HG02981 (cell line): ENCODE results near the gene PANX2.

Experiments
- ATAC-seq: cut with Tn5 transposase; IDR thresholded peaks from one replicate; pipeline ENCODE4 v1.9.1; 2021; ENCODE audit warnings: mild to moderate bottlenecking, moderate library complexity; ENCODE audit not compliant: unreplicated experiment

PANX2 gene

GRCh38 chr22:50211147-50211546, 40.6 kb downstream of the PANX2 start:
- no peak for ATAC-seq

- no peak for ATAC-seq
These were observed 42.7 kb downstream of the PANX2 start for GRCh38 chr22:50213263-50213662.

GRCh38 chr22:50215297-50216054, 44.9 kb downstream of the PANX2 start:
- no peak for ATAC-seq

DNA sequence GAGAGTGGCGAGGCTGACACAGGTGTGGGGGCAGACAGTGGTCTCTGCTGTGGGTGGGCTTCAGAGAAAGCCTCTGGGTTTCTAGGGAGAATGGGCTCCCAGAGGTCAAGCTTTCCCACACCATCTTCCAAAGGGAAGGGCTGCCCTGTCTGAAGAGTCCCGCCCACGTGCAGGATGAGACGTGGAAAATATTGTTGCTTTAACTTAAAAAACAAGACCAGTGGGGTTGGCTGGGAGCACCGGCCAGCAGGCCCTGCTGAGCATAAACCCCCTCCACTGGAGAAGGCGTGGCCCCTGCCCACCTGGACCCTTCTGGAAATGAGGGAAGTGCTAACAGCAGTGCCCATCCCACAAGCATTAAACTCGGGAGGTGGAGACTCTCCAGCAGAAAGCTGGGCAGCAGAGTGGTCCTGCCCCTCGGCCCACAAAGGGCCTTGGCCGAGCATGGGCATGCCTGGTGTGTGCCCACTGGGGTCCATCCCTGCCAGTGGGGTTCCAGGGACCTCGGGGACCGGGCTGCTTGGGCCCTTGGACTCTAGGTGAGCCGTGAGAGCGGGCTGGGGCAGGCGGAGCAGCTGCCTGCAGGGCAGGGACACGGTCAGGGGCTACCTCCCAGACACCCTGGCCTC, 45.6 kb downstream of the PANX2 start:
- ATAC-seq: no peak

DNA sequence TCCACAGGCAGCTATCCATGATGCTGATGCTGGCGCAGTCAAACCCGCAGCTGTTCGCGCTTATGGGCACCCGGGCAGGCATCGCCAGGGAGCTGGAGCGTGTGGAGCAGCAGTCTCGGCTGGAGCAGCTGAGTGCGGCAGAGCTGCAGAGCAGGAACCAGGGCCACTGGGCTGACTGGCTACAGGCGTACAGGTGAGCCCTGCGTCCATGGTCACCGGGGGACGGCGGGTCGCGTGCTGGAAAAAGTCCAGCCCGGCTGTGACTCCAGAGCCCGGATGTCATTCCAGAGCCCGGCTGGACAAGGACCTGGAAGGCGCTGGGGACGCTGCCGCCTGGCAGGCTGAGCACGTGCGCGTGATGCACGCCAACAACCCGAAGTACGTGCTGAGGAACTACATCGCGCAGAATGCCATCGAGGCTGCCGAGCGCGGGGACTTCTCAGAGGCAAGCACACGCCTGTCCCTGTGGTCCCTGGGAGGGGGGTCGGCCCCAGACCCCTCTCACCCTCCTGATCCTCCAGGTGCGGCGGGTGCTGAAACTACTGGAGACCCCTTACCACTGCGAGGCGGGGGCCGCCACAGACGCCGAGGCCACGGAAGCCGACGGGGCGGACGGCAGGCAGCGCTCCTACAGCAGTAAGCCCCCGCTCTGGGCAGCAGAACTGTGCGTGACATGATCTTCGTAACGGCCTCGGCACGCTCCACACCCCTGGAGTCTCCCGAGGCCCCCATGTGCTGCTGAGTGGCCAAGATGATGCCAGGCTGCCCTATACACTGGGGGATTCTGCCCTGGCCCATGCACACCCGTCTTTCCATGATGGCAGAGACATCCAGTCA, 46.4 kb downstream of the PANX2 start:
- no peak for ATAC-seq

DNA sequence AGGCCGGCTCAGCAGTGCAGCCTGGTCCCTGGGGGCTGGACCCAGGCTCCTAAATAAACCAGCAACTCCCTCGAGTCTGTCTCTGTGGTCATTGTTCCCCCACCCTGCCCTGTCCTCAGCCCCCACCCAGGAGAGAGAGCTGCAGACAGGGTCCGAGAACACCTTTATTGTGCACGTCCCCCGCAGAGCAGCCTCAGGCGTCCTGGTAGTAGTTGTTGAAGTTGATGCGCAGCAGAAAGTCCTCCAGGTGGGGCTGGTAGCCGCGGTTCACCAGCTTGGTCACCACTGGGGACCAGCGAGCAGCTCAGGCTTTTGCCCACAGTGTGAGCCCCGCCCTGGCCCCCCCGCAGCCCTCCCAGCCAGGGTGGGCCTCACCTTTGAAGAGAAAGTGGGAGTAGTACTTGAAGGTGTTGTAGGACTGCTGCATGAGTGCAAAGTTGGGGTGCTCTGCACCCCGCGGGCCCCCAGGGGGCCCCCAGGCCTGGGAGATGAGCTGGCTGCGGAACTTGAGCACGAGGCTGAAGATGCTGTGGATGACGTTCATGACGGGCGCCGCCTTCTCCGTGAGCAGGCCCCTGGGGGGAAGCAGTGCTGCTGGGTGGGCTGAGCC, 47.1 kb downstream of the PANX2 start:
- no peak for ATAC-seq

GRCh38 chr22:50218153-50218995, 47.8 kb downstream of the PANX2 start:
- ATAC-seq: no peak

GRCh38 chr22:50218996-50219727, 48.6 kb downstream of the PANX2 start:
- no peak for ATAC-seq

DNA sequence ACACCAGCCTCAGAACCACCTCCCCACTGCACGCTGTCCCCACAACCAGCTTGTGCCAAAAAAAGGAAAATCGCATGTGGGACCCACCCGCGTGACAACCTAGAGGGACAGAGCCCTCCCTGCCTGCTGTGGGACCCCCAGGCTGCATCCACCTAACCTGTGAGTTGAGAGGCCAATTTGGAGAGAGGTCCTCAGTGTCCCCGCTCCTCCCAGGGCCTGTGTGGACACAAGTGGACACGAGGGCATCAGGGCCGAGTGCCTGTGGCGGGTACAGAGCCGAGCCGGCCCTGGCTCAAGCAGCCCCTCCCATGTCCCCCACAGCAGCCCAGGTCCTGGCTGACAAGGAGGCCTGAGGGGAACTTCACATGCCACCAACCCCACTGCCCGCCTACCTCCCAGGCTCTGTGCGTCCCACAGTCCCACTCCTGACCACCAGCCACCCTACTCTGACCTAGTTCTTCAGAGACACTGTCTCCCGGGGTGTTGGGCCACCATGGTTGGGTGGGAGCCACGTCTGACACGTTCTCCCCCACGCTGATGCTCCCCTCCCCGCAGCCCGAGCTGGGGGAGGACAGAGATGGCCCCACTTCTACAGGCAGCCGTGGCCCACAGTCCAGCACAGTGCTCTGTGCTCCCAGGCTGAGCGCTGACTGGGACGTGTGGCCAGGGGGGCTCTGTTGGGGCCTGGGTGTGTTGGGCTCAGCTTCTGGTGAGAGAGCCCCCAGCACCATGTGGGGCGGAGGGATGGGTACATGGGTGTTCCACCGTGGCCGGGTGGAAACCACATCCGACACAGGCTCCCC, 49.5 kb downstream of the PANX2 start:
- no peak for ATAC-seq

DNA sequence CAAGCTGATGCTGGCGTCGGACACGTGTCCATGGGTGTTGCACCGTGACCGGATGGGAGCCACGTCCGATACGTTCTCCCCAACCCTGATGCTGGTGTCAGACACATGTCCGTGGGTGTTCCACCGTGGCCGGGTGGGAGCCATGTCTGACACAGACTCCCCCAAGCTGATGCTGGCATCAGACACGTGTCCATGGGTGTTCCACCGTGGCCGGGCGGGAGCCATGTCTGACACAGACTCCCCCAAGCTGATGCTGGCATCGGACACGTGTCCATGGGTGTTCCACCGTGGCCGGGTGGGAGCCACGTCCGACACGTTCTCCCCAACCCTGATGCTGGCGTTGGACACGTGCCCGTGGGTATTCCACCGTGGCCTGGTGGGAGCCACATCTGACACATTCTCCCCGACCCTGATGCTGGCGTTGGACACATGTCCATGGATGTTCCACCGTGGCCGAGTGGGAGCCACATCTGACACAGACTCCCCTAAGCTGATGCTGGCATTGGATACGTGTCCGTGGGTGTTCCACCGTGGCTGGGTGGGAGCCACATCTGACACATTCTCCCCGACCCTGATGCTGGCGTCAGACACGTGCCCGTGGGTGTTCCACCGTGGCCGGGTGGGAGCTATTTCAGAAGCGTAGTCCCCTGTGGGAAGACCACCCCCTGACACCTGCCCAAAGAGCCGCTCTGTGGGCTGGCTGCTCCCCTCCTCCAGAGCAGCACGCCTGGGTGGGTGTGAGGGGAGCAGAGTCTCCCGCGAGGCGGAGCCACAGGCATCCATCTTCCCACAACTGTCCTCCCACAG, 50.3 kb downstream of the PANX2 start:
- no peak for ATAC-seq

- no peak for ATAC-seq
These were observed 51.1 kb downstream of the PANX2 start for GRCh38 chr22:50221410-50222300.

- ATAC-seq: no peak
These were observed 52.0 kb downstream of the PANX2 start for GRCh38 chr22:50222508-50222907.

- no peak for ATAC-seq
These were observed 53.5 kb downstream of the PANX2 start for GRCh38 chr22:50224071-50224470.

DNA sequence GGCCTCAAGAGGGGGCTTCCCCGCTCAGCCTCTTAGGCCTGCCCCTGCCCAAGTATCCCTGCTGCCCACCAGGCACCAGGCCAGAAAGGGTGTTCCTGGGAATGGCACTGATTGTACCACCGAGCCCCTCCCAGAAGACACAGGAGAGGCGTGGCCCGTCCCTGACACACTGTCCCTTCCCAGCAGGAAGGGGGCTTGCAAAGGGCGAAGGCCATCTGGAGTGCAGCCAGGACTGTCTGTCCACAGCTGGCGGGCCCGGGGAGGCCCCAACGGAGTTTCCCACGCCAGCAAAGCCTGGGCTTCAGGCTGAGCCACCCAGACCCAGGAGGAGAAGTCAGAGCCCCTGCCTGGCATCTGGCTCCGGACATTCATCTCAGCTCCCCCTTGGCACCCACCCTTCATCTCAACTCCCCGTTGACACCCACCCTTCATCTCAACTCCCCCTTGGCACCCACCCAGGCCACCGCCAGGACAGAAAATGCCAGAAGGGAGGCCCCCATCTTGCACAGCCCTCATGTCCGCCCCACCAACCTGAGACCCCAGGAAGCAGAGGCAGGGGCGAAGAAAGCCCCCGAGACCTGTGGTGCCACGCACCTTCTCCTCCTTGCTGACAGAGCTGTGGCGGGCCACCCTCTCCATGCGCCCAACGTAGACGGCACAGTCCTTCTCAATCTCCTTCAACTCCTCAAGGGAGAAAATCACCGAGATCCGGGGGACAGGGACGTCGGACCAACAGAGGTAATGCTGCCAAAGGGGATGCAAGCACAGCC, 54.9 kb downstream of the PANX2 start:
- no peak for ATAC-seq

DNA sequence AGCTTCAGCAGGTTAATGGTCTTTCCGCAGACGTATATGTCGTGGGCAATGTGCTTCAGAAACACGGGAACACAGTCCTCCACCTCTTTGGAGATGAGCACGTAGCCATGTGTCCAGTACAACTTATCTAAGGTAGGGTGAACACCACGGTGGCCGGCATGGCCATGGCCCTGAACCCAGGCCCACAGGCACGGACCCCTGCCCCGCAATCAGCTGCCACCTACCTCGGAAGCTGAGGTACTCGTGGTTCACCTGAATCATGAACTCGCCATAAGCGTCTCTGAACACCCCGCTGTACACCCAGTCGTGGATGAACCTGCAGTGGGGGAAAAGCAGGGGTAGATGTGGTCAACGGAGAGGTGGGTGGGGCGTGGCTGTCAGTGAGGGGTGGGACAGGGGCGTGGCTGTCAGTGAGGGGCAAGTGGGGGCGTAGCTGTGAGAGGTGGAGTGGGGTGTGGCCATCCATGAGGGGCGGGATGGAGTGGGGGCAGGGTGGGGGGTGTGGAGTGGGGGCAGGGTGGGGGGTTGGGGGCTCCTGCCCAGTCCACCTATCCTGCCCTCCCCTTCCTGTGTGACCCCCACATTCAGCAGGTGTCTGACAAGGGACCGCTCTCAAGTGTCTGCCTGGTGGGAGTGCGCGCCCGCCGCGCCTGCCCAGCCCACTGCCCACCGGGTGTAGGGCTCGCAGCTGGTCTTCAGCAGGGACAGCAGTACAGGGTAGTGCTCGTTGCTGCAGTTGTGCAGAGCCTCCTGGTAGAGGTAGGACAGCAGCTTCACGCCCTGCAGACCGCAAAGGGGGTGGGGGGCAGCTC, 55.7 kb downstream of the PANX2 start:
- ATAC-seq: no peak

DNA sequence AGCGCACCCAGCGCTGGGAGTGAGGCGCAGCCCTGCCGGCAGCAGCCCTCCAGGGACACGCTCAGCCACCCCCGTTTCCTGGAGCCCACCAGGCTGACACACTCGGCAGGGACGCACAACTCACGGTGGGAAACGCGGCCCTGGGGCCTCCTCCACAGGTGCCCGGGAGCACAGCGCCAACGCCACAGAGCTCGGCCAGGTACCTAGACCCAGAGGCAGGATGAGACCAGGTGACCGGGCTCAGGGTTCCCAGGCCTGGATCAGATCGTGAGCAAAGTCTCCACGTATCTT, 56.3 kb downstream of the PANX2 start:
- ATAC-seq: no peak
